Measurements from ENCODE around the gene MESP2. TPM values are rescaled to one million over a fixed set of nuclear protein-coding genes. Genes with fewer than 3 reads are reported as not detected.

MESP2 gene
- total and polyA plus RNA-seq, 2 of the 13 experiments (the other 11 are each of a cell fraction or from before 2014, with no cell fraction given): not detected

- TF ChIP-seq ZNF180 (CRISPR knock-in tag; IDR thresholded peaks at IDR 0.05; ENCODE audit: borderline replicate concordance, low read depth): no peak
- no peak for TF ChIP-seq ZNF446 (CRISPR knock-in tag; IDR thresholded peaks at IDR 0.05)
- no peak for TF ChIP-seq ARNT (IDR thresholded peaks at IDR 0.05)
- TF ChIP-seq NR2C2 (CRISPR knock-in tag; IDR thresholded peaks at IDR 0.05; ENCODE audit: borderline replicate concordance): no peak
- no peak for TF ChIP-seq RCOR2 (CRISPR knock-in tag; IDR thresholded peaks at IDR 0.05)
- TF ChIP-seq ZNF547 (CRISPR knock-in tag; IDR thresholded peaks at IDR 0.05): no peak
- TF ChIP-seq HNRNPH1 (optimal IDR thresholded peaks at IDR 0.05; ENCODE audit: low read depth, low read length): no peak
- peak; percentile 46; the same call in 1 of the 2 replicates for TF ChIP-seq RXRB (CRISPR knock-in tag; IDR thresholded peaks at IDR 0.05; ENCODE audit: borderline replicate concordance)
- 0 out of 2 replicates have a peak, but pooled peaks have one; percentile 28 for TF ChIP-seq TMF1 (CRISPR knock-in tag; IDR thresholded peaks at IDR 0.05; ENCODE audit: low read depth)
- TF ChIP-seq DZIP1 (CRISPR knock-in tag; IDR thresholded peaks at IDR 0.05): no peak
- TF ChIP-seq CBX1 (IDR thresholded peaks at IDR 0.05; ENCODE audit: low read depth): no peak
- peak; percentile 61; the same call in 1 of the 2 replicates for TF ChIP-seq HDAC2 (CRISPR knock-in tag; IDR thresholded peaks at IDR 0.05)
- no peak for TF ChIP-seq TGIF2 (CRISPR knock-in tag; IDR thresholded peaks at IDR 0.05)
- TF ChIP-seq ZFX (CRISPR knock-in tag; IDR thresholded peaks at IDR 0.05; ENCODE audit: low read depth): peak; percentile 48; the same call in 1 of the 2 replicates
- no peak for TF ChIP-seq STAT6 (CRISPR knock-in tag; IDR thresholded peaks at IDR 0.05; ENCODE audit: borderline replicate concordance)
- TF ChIP-seq HNF4G (IDR thresholded peaks at IDR 0.05; ENCODE audit: borderline replicate concordance, low read depth, low read length): peak; percentile 90
- TF ChIP-seq HNF4G (CRISPR knock-in tag; IDR thresholded peaks at IDR 0.05; ENCODE audit: borderline replicate concordance, low read depth): peak; percentile 70; the same call in 1 of the 2 replicates
- TF ChIP-seq KLF12 (CRISPR knock-in tag; IDR thresholded peaks at IDR 0.05; ENCODE audit: borderline replicate concordance): peak; percentile 56; the same call in 1 of the 2 replicates
- no peak for TF ChIP-seq MEF2D (CRISPR knock-in tag; IDR thresholded peaks at IDR 0.05)
- TF ChIP-seq MED1 (CRISPR knock-in tag; IDR thresholded peaks at IDR 0.05): peak; percentile 26; the same call in 1 of the 2 replicates
- TF ChIP-seq ETV5 (CRISPR knock-in tag; IDR thresholded peaks at IDR 0.05; ENCODE audit: borderline replicate concordance): no peak
- TF ChIP-seq NFRKB (IDR thresholded peaks at IDR 0.05): no peak
- TF ChIP-seq SIX1 (CRISPR knock-in tag; IDR thresholded peaks at IDR 0.05; ENCODE audit: borderline replicate concordance): 0 out of 2 replicates have a peak, but pooled peaks have one; percentile 14
- TF ChIP-seq, protein P1, sequence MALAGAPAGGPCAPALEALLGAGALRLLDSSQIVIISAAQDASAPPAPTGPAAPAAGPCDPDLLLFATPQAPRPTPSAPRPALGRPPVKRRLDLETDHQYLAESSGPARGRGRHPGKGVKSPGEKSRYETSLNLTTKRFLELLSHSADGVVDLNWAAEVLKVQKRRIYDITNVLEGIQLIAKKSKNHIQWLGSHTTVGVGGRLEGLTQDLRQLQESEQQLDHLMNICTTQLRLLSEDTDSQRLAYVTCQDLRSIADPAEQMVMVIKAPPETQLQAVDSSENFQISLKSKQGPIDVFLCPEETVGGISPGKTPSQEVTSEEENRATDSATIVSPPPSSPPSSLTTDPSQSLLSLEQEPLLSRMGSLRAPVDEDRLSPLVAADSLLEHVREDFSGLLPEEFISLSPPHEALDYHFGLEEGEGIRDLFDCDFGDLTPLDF (CRISPR knock-in tag; IDR thresholded peaks at IDR 0.05): no peak
- TF ChIP-seq ZNF263 (CRISPR knock-in tag; IDR thresholded peaks at IDR 0.05): no peak
- TF ChIP-seq AKAP8 (CRISPR knock-in tag; IDR thresholded peaks at IDR 0.05): no peak
Measured at GRCh38 chr15:89785064-89785773, 9.1 kb downstream of the MESP2 start (continued).
